KMS-11 (cell line): Measurements from ENCODE around the gene KCNJ5.

Source experiments
- H2AFZ ChIP-seq: fragments of 200-600 bp; sonication (generic); 2 replicates; pipeline ENCODE4 v1.6.1; 2016; ENCODE audit warnings: antibody characterized with exemption, mixed run types, low read depth
- H3K27ac ChIP-seq: fragments of 200-600 bp; sonication (generic); 2 replicates; pipeline ENCODE4 v1.6.1; 2016; ENCODE audit warnings: mild to moderate bottlenecking, mixed run types
- H3K27me3 ChIP-seq: fragments of 200-600 bp; sonication (generic); 2 replicates; pipeline ENCODE4 v1.6.1; 2017; ENCODE audit warnings: mild to moderate bottlenecking, low read depth, mixed run types, moderate library complexity; ENCODE audit not compliant: insufficient read depth
- H3K36me3 ChIP-seq: fragments of 200-600 bp; sonication (generic); 2 replicates; pipeline ENCODE4 v1.6.1; 2017; ENCODE audit warnings: mild to moderate bottlenecking, mixed run types; ENCODE audit not compliant: insufficient read depth
- H3K4me1 ChIP-seq: fragments of 200-600 bp; sonication (generic); 2 replicates; pipeline ENCODE4 v1.6.1; 2016; ENCODE audit warnings: mild to moderate bottlenecking, low read depth, mixed run types; ENCODE audit not compliant: poor library complexity, severe bottlenecking
- H3K4me2 ChIP-seq: fragments of 200-600 bp; sonication (generic); 2 replicates; pipeline ENCODE4 v1.7.0; 2016; ENCODE audit warnings: mild to moderate bottlenecking, mixed run types
- H3K4me3 ChIP-seq: fragments of 200-600 bp; sonication (generic); IDR thresholded peaks from 2 replicates; pipeline ENCODE4 v1.6.1; 2017; ENCODE audit warnings: low read depth, low read length, mixed read lengths; ENCODE audit not compliant: insufficient read depth
- H3K79me2 ChIP-seq: fragments of 200-600 bp; sonication (generic); 2 replicates; pipeline ENCODE4 v1.6.1; 2016; ENCODE audit warnings: low read depth, mixed run types; ENCODE audit not compliant: insufficient read depth
- H3K9ac ChIP-seq: fragments of 200-600 bp; sonication (generic); 2 replicates; pipeline ENCODE4 v1.6.1; 2016; ENCODE audit warnings: mild to moderate bottlenecking, mixed run types
- H4K20me1 ChIP-seq: fragments of 200-600 bp; sonication (generic); 2 replicates; pipeline ENCODE4 v1.6.1; 2016; ENCODE audit warnings: mild to moderate bottlenecking, mixed run types; ENCODE audit not compliant: insufficient read depth
- CTCF ChIP-seq: fragments of 200-600 bp; sonication (generic); conservative IDR thresholded peaks from 2 replicates; pipeline ENCODE4 v1.6.1; 2017; ENCODE audit warnings: low read depth, mild to moderate bottlenecking, antibody characterized with exemption, low read length, moderate library complexity, mixed read lengths

The KCNJ5 gene

DNA sequence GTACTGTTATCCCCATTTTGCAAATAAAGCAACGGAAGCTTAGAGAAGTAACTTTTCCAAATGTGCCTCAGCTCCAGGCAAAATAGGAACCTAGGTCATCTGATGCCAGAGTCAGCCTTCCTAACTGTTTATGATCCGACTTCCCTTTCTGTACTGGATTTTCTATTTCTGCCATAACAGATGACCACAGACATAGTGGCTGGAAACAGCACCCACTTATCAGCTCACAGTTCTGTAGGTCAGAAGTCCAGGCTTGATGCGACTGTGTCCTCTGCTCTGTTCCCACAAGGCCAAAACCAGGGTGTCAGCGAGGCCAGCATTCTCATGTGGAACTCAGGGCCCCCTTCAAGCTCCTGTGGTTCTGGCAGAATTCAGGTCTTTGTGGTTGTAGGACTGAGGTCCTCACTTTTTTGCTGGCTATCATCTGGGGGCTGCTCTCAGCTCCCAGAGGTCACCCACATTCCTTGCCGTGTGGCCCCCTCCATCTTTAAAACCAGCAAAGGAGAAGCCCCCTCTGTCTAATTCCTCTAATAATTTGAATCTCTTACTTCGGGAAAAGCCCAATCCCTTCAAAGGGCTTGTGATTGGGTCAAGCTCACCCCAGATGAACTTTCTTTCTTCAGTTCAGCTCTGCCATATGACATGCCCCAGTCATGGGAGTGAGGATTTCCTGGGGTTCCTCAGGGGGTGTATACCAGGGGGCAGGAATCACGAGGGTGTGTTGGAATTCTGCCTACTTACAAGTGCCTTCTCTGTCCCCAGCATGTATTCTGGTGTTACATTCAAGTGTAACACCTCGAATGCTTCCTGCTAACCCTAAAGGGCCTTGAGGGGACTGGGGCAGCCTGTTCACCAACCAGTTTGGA, 15.3 kb downstream of the KCNJ5 start:
- Histone ChIP-seq H4K20me1 (no peaks in the 10 kb centered on the region), H3K4me1 (peaks cover 5% of the 10 kb centered on the region), H3K4me3 (no peak overlapping the region), H3K79me2 (no peaks in the 10 kb centered on the region), H3K36me3 (no peaks in the 10 kb centered on the region), H3K27me3 (no peaks in the 10 kb centered on the region), H2AFZ (peak overlapping the region; percentile 66), H3K4me2 (peak overlapping the region; percentile 60; the same call in 1 of the 2 replicates), H3K9ac (no peak overlapping the region), H3K27ac (no peak overlapping the region)
- TF ChIP-seq CTCF, result no peak

- Histone ChIP-seq H3K4me2 (no peak overlapping the region), H3K4me1 (peaks cover 5% of the 10 kb centered on the region), H4K20me1 (no peaks in the 10 kb centered on the region), H3K27me3 (no peaks in the 10 kb centered on the region), H2AFZ (no peak overlapping the region), H3K4me3 (no peak overlapping the region), H3K79me2 (no peaks in the 10 kb centered on the region), H3K27ac (no peak overlapping the region), H3K36me3 (no peaks in the 10 kb centered on the region), H3K9ac (no peak overlapping the region)
- no peak for TF ChIP-seq CTCF
Observed at GRCh38 chr11:128907585-128907984, 16.4 kb downstream of the KCNJ5 start.

- no peak overlapping the region for H3K4me3 ChIP-seq
- no peaks in the 10 kb centered on the region for H4K20me1 ChIP-seq
- H3K9ac ChIP-seq, result no peak overlapping the region
- H3K27me3 ChIP-seq, result no peaks in the 10 kb centered on the region
- no peak overlapping the region for H2AFZ ChIP-seq
- no peaks in the 10 kb centered on the region for H3K36me3 ChIP-seq
- H3K4me1 ChIP-seq, result peaks cover 5% of the 10 kb centered on the region
- TF ChIP-seq CTCF, result no peak
- no peak overlapping the region for H3K27ac ChIP-seq
- H3K79me2 ChIP-seq, result no peaks in the 10 kb centered on the region
- no peak overlapping the region for H3K4me2 ChIP-seq
Observed at GRCh38 chr11:128908391-128909246, 17.5 kb downstream of the KCNJ5 start.

DNA sequence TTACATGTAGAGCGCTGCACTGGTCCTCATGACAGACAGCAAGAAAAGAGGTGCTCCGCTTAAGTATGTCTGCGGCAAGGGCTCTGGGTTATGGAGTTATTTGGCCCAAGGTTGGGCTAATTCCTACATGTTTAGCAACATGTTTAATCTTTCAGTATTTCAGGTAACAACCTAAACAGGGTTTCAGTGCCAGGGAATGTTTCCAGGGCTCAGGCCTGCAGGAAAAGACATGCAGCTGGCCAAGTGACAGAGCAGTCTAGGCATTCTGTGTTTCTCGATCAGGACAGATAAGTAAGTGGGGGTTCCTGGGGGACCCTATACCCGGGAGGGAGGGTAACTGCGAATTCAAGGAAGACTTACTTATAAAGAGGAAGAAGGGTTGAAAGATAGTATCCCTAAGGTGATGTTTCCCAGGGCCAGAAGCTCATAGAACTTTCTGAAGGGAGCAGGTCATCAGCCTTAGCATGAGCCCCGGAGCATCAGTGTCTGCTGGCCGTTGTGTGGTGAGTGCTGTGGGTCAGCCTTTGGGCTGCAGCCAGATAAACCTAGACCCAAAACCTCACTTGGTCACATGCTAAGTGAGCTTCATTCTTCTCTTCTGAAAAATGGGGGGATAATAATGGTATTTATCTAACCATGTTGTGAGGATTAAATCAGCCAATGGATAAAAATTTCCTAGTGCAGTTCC, 18.4 kb downstream of the KCNJ5 start:
- Histone ChIP-seq H3K27me3 (no peaks in the 10 kb centered on the region), H3K4me3 (no peak overlapping the region), H3K36me3 (no peaks in the 10 kb centered on the region), H4K20me1 (no peaks in the 10 kb centered on the region), H2AFZ (no peak overlapping the region), H3K4me1 (peaks cover 5% of the 10 kb centered on the region), H3K9ac (no peak overlapping the region), H3K79me2 (no peaks in the 10 kb centered on the region), H3K4me2 (no peak overlapping the region), H3K27ac (no peak overlapping the region)
- no peak for TF ChIP-seq CTCF
